HG03175 (cell line): ENCODE data around the gene DMXL1.

ENCODE experiments used
- ATAC-seq: cut with Tn5 transposase; IDR thresholded peaks from one replicate; pipeline ENCODE4 v1.9.1; 2021; ENCODE audit warnings: mild to moderate bottlenecking, moderate library complexity; ENCODE audit not compliant: unreplicated experiment

DMXL1 gene

GRCh38 chr5:119070828-119071560 lies at the start of gene DMXL1:
TSS of gene DMXL1 (plus strand) at chr5:119071087. CDS start at chr5:119071570, 483 bp downstream.
- ATAC-seq: peak; percentile 78

- ATAC-seq: no peak
Observed at GRCh38 chr5:119021149-119021732, 49.6 kb upstream of the DMXL1 start.

- no peak for ATAC-seq
Observed at GRCh38 chr5:119022017-119022745, 48.7 kb upstream of the DMXL1 start.

GRCh38 chr5:119022773-119023172 lies 48.1 kb upstream of the DMXL1 start:
- ATAC-seq: no peak

GRCh38 chr5:119028575-119028974 lies 42.3 kb upstream of the DMXL1 start:
- ATAC-seq: no peak

- peak; percentile 78 for ATAC-seq
Observed at GRCh38 chr5:119031011-119031886, 39.6 kb upstream of the DMXL1 start.

- ATAC-seq: peak; percentile 56
Observed at GRCh38 chr5:119031905-119032304, 39.0 kb upstream of the DMXL1 start.

GRCh38 chr5:119032656-119033055 lies 38.2 kb upstream of the DMXL1 start:
- no peak for ATAC-seq

GRCh38 chr5:119033135-119033534 lies 37.8 kb upstream of the DMXL1 start:
- ATAC-seq: no peak

GRCh38 chr5:119036101-119036762 lies 34.7 kb upstream of the DMXL1 start:
- ATAC-seq: no peak

GRCh38 chr5:119037496-119038215 lies 33.2 kb upstream of the DMXL1 start:
- ATAC-seq: no peak

GRCh38 chr5:119048246-119048645 lies 22.6 kb upstream of the DMXL1 start:
- ATAC-seq: no peak

GRCh38 chr5:119049824-119050449 lies 20.9 kb upstream of the DMXL1 start:
- no peak for ATAC-seq

- ATAC-seq: no peak
Observed at GRCh38 chr5:119054101-119054500, 16.8 kb upstream of the DMXL1 start.

GRCh38 chr5:119055294-119055693 lies 15.6 kb upstream of the DMXL1 start:
- no peak for ATAC-seq

- no peak for ATAC-seq
Observed at GRCh38 chr5:119058979-119059529, 11.8 kb upstream of the DMXL1 start.

- ATAC-seq: no peak
Observed at GRCh38 chr5:119059740-119060255, 11.1 kb upstream of the DMXL1 start.

GRCh38 chr5:119063579-119064379 lies 7.1 kb upstream of the DMXL1 start:
- peak; percentile 80 for ATAC-seq
